ENCODE measurements around the gene HSD11B1L. TPM values are rescaled to one million over a fixed set of nuclear protein-coding genes. Genes with fewer than 3 reads are reported as not detected.
A peak's percentile ranks its signal among the peaks of the same experiment; 100 is the strongest.

The HSD11B1L gene
- total RNA-seq, 4 donors from 2014 or later: 1.9 to 9.4 (median 8.3) TPM

DNA sequence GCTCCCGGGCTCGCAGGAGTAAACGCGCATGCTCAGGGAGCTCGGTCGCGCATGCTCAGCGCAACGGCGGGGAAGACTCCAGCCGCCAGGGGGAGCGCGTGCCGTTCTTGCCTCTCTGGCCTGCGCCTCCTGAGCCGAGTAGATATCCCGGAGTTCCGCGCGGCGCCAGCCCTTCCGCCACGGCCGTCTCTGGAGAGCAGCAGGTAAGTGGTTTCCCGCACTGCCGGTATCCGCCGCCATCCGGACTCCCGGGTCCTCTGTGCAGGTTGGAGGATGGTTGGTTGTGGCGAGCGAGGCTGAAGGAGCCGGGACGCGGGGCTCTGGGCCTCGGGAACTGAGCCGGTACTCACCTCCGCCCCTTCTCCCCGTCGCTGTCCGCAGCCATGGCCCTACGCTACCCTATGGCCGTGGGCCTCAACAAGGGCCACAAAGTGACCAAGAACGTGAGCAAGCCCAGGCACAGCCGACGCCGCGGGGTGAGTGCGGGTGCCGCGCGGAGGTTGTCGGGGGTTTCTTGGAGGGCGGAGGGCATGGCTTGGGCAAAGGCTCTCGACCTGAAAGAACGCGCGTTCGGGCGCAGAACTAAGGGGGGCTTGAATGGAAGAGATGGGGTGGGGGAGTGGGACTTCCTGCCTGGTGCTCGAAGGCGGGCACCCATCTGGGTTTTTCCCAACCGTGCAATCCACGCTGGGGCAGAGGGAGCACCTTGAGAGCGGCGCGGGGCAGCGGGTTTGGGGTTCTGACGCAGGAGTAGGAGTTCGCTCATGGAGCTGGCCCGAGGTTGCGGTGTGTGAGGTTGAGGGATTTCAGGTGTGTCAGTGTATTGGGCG, 9.5 kb downstream of the HSD11B1L start, which contains the start of gene RPL36:
Gene RPL36 (plus strand): TSS at position 171 of the 830 bp plus-strand sequence. CDS start 213 bp downstream, at position 384.
- Histone ChIP-seq H3K9me3 (no peaks in the 10 kb centered on the region), H3K4me3 (peak within 1 kb of the TSS; percentile 82 to 94 (median 86)), H3K4me1 (peaks cover 21 to 69% (median 28%) of the 10 kb centered on the region in 3 donors), H3K36me3 (peaks cover 25 to 40% (median 37%) of the 10 kb centered on the region in 3 donors), H3K27ac (peak within 1 kb of the TSS; percentile 93 to 97 (median 94)), H3K27me3 (no peaks in the 10 kb centered on the region)
- WGBS, 2 donors: 0 to 3% methylated on average over 15 to 26 of the region's 73 CpGs
- TF ChIP-seq POLR2A (IDR thresholded peaks at IDR 0.05): peak in 3 of 4 donors; percentile 45 to 92 (median 86)
- TF ChIP-seq, protein P1, sequence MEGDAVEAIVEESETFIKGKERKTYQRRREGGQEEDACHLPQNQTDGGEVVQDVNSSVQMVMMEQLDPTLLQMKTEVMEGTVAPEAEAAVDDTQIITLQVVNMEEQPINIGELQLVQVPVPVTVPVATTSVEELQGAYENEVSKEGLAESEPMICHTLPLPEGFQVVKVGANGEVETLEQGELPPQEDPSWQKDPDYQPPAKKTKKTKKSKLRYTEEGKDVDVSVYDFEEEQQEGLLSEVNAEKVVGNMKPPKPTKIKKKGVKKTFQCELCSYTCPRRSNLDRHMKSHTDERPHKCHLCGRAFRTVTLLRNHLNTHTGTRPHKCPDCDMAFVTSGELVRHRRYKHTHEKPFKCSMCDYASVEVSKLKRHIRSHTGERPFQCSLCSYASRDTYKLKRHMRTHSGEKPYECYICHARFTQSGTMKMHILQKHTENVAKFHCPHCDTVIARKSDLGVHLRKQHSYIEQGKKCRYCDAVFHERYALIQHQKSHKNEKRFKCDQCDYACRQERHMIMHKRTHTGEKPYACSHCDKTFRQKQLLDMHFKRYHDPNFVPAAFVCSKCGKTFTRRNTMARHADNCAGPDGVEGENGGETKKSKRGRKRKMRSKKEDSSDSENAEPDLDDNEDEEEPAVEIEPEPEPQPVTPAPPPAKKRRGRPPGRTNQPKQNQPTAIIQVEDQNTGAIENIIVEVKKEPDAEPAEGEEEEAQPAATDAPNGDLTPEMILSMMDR (IDR thresholded peaks at IDR 0.05): peak; percentile 88 to 100 (median 99)
- DNase-seq: peak; percentile 83
- intact Hi-C loops (cut with DNase I): loop anchor here (2.0 kb wide), 1 partner anchor 28 kb away; no protein-coding TSS in a partner anchor

DNA sequence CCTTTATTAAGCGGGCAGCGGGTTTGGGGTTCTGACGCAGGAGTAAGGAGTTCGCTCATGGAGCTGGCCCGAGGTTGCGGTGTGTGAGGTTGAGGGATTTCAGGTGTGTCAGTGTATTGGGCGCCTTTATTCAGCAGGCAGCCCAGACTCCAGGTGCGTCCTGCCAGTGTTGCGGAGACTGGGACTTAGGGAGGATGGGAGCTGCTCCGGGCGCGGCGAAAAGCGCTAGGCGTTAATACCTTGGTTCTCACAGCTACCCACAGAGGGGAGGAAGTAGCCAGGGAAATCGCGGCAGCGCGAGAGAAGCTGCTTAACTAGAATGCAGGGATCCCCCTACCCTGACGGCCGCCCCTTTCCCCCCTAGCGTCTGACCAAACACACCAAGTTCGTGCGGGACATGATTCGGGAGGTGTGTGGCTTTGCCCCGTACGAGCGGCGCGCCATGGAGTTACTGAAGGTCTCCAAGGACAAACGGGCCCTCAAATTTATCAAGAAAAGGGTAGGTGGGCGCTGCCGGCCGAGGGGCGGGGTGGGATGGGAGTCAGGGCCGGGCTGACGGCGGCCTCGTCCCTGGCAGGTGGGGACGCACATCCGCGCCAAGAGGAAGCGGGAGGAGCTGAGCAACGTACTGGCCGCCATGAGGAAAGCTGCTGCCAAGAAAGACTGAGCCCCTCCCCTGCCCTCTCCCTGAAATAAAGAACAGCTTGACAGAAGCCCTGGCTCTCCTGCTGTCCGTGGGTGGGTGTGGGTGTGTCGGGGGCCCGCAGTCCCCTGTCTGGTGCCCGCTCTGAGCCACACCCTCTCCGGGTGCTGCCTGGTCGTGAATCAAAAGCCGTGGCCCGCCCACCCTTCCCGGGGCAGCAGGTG, 10.4 kb downstream of the HSD11B1L start:
- DNase-seq: no peak
- Histone ChIP-seq H3K27ac (peak overlapping the region; percentile 93 to 97 (median 94)), H3K27me3 (no peaks in the 10 kb centered on the region), H3K9me3 (no peaks in the 10 kb centered on the region), H3K4me1 (peaks cover 21 to 65% (median 26%) of the 10 kb centered on the region in 3 donors), H3K36me3 (peaks cover 25 to 49% (median 43%) of the 10 kb centered on the region in 3 donors), H3K4me3 (peak overlapping the region; percentile 82 to 94 (median 86))
- peak in 1 of 4 donors; percentile 4 for TF ChIP-seq POLR2A (IDR thresholded peaks at IDR 0.05)
- TF ChIP-seq, protein P1 (IDR thresholded peaks at IDR 0.05): no peak
- WGBS, 2 donors: 2% methylated on average over 25 of the region's 54 CpGs; no CpG with 5 or more reads in 1 of the 2 donors
- intact Hi-C loops (cut with DNase I): loop anchor here (2.0 kb wide), 1 partner anchor 28 kb away; no protein-coding TSS in a partner anchor

DNA sequence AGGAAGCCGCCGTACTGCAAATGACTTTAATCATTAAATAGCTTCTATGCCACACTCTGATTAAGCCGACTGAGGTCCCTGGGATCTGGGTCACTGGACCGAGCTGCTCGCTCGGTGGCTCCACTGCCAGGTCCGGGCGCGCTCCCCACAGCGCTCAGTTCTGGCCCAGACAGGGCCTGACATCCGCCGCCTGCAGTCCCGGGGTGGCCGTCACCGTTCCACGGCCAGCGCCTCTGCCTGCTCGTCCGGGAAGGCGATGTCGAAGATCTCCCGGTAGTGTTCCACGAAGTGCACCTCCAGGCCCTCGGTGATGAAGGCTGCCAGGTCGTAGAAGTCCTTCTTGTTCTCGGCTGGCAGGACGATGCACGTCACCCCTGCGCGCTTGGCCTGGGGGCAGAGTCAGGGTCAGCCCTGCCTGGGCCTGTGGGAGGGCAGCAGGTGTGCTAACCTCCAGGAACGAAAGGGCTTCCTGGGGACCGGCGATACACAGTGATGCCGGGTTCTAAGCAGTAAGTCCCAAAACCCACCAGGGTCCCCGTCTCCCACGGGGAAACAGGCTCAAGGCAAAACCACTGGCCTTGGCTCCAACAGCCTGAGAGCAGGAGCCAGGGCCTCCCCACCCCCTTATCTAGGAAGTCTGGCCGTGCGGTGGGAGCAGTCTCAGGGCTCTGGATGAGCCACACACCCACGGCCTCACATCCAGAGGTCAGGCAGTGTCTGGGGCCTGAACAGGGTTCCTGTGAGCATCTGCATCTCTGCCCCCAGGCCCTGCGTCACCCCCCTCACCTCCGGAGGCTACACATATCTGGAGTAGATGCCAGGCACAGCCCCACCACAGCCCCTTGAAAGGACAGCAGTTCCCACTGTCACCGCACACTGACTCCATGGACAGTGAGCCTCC, 11.2 kb downstream of the HSD11B1L start:
- peak overlapping the region; percentile 82 to 94 (median 86) for H3K4me3 ChIP-seq
- H3K9me3 ChIP-seq: no peaks in the 10 kb centered on the region
- peaks cover 25 to 57% (median 46%) of the 10 kb centered on the region in 3 donors for H3K36me3 ChIP-seq
- peaks cover 21 to 57% (median 23%) of the 10 kb centered on the region in 3 donors for H3K4me1 ChIP-seq
- no peak for DNase-seq
- H3K27ac ChIP-seq: peak overlapping the region; percentile 93 to 97 (median 94)
- intact Hi-C loops (cut with DNase I): loop anchor here (2.0 kb wide), 1 partner anchor 27 kb away; no protein-coding TSS in a partner anchor
- TF ChIP-seq, protein P1 (IDR thresholded peaks at IDR 0.05): no peak
- TF ChIP-seq POLR2A (IDR thresholded peaks at IDR 0.05): no peak
- H3K27me3 ChIP-seq: no peaks in the 10 kb centered on the region
- 34 to 61% methylated on average over 5 to 10 of the region's 42 CpGs for WGBS, 2 donors

DNA sequence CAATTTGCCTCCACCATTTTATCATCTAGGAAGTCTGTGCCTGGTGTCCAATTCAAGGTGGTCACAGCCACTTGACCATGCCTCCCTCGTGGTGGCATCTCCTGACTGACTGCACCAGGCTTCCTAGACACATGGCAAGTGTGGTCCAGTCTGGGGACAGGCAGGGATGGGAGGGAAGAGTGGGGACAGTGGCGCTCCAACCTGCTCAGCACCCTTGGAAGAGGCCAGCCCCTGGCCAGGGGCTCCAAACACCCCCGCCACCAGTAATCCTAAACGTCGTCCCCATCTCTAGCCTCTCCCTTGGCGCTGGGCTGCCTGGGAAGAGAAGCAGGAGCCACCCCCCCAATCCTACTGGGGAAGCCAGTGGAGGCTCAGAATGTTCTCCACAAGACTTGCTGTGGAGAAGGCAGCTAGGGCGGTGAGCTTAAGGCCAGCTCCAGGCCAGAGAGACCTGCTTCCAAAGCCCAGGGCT, 11.9 kb downstream of the HSD11B1L start:
- intact Hi-C loops (cut with DNase I): no loop called here
- H3K4me1 ChIP-seq: peaks cover 14 to 50% (median 20%) of the 10 kb centered on the region in 3 donors
- H3K27me3 ChIP-seq: no peaks in the 10 kb centered on the region
- no peak for DNase-seq
- no peaks in the 10 kb centered on the region for H3K9me3 ChIP-seq
- 73% methylated on average over 4 of the region's 7 CpGs; no CpG with 5 or more reads in 1 of the 2 donors for WGBS, 2 donors
- H3K36me3 ChIP-seq: peaks cover 25 to 64% (median 46%) of the 10 kb centered on the region in 3 donors
- no peak overlapping the region for H3K4me3 ChIP-seq
- H3K27ac ChIP-seq: peak overlapping the region in 1 of 4 donors; percentile 93
- TF ChIP-seq, protein P1 (IDR thresholded peaks at IDR 0.05): no peak
- no peak for TF ChIP-seq POLR2A (IDR thresholded peaks at IDR 0.05)

Measured in esophagus squamous epithelium (tissue), 5 donors.